GM19324 (cell line): Measurements from ENCODE around the gene CHMP1A.

Experiments used
- ATAC-seq: cut with Tn5 transposase; IDR thresholded peaks from one replicate; pipeline ENCODE4 v1.9.1; 2021; ENCODE audit warnings: mild to moderate bottlenecking, moderate library complexity; ENCODE audit not compliant: unreplicated experiment, low FRiP score

CHMP1A gene

GRCh38 chr16:89629827-89630610 lies 27.5 kb downstream of the CHMP1A start:
- no peak for ATAC-seq

- ATAC-seq: no peak
Measured at GRCh38 chr16:89624777-89625761, 32.4 kb downstream of the CHMP1A start.

- ATAC-seq: no peak
Measured at GRCh38 chr16:89623511-89624261, 33.8 kb downstream of the CHMP1A start.

- no peak for ATAC-seq
Measured at GRCh38 chr16:89621698-89622409, 35.7 kb downstream of the CHMP1A start.

GRCh38 chr16:89621136-89621697 lies 36.3 kb downstream of the CHMP1A start:
- no peak for ATAC-seq

DNA sequence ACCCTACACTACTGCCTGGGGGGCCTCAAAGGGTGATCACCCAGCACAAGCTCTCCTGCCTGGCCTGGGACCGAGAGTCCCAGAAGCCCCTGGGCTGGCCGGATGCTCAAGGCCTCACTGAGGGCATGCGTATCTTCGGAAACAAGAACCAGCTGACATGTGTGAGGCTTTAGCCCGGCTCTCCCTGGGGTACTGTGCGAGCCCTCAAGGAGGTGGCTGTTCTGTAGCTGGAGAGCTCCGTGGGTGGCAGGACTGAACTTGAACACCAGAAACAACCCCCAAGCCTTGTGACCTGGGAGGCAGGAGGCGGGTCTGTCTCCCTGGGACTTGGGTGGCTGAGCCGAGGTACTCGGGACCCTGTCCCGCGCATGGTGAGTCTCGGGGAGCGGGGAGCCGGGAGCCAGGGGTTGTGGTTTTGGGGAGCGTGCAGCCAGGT lies 37.1 kb downstream of the CHMP1A start:
- no peak for ATAC-seq

- ATAC-seq: no peak
Measured at GRCh38 chr16:89619840-89620239, 37.7 kb downstream of the CHMP1A start.

DNA sequence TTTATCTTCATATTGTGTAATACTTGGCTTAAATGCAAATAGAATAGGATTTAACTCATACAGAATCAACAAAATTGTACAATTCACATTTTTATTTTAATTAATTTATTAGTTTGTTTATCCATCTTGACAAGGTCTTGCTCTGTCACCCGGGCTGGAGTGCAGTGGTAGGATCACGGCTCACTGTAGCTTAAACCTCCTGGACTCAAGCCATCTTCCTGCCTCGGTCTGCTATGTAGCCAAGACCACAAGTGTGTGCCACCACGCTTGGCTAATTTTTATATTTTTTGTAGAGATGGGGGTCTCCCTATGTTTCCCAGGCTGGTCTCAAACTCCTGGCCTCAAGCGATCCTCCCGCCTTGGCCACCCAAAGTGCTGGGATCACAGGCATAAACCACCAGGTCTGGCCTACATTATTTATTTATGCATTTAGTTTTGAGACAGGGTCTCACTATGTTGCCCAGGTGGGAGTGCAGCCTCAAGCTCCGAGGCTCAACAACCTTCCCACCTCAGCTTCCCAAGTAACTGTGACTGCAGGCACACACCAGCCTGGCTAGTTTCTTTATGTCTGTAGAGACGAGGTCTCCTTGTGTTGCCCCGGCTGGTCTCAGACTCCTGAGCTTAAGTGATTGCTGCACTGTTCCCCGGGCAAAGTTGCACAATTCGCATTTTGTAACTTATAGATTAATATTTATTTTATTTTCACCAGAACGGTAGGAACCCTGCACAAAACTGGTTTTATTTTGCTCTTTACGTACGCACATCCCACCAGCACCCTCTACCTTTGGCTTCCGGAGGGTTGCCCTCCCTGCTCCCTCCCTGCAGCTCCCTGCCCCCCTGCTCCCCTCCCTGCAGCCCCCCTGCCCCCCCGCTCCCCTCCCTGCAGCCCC lies 39.2 kb downstream of the CHMP1A start:
- ATAC-seq: no peak

- no peak for ATAC-seq
Measured at GRCh38 chr16:89617036-89617435, 40.5 kb downstream of the CHMP1A start.

- ATAC-seq: no peak
Measured at GRCh38 chr16:89616623-89617022, 40.9 kb downstream of the CHMP1A start.

- no peak for ATAC-seq
Measured at GRCh38 chr16:89615596-89616090, 41.9 kb downstream of the CHMP1A start.

- no peak for ATAC-seq
Measured at GRCh38 chr16:89615176-89615575, 42.3 kb downstream of the CHMP1A start.

GRCh38 chr16:89613954-89614459 lies 43.5 kb downstream of the CHMP1A start:
- no peak for ATAC-seq

DNA sequence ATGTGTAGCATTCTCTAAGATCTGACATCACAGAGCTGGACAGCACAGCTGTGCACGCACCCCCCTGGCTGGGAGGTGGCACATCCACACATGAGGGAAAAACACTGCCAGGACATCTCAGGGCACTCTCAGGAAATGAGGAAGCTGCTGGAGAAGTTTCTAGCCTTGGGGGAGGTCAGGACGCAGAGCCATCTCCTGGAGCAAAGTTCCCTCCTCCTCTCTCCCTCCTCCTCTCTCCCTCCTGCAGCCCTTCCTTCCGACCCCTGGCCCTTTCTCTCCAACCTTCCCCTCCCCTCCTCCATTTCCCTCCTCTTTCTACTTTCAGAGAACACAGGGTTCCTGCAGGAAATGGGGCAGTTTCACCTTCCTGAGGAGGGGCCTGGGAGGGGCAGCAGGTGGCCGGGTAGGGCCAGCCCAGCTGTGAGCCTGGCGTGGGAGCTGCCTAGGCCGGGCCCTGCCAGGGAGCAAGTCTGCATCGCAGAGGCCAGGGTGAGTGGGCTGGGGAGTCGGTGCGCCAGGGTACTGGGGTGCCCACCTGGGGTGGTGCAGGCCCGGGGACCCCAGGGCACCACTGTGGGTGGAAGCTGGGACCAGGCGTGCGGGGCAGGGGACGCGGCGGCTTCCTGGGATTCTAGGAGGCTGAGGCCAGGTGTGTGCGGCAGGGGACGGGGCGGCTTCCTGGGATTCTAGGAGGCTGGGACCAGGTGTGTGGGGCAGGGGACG lies 44.1 kb downstream of the CHMP1A start, which contains the start of gene DPEP1:
DPEP1 (plus strand) TSS at position 412 of the 723 bp plus-strand sequence. CDS start 16,769 bp downstream, outside the sequence.
- no peak for ATAC-seq

DNA sequence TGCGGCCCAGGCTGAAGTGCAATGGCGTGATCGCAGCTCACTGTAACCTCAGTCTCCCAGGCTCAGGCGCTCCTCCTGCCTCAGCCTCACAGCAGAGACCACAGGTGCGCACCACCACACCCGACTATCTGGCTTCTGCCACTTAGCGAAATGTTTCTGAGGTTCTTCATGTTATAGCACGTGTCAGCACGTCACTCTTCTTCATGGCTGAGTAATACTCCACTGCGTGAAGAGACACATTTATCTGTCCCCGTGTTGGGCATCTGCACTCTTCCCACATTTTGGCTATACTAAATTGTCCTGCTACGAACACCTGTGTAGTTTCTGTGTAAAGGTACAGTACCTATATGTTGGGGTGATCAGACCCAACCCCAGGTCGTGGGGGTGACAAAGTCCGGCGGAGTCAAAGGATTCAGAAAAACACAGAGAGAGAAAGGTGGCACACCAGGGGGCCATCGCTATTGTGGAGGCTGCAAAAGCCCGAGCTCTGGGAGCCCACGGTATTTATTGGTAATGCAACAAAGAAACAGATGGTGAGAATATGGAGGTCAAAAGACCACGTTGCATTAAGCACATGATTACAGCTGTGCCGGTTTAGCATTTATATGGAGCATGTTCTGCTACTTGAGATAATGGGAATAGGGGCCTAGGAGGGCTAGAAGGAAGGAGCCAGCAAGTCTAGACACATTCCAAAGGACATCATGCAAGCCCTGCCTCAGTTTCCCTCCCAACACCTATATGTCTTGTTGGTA lies 44.9 kb downstream of the CHMP1A start:
- ATAC-seq: no peak

GRCh38 chr16:89610108-89610453 lies 47.4 kb downstream of the CHMP1A start:
- ATAC-seq: no peak
